Raji (cell line): ENCODE data around the gene HMX3.

Experiments
- POLR2A ChIP-seq: IDR thresholded peaks from 2 replicates; pipeline ENCODE4 v1.6.1; 2011; ENCODE audit warnings: low read depth, low read length, control low read depth; ENCODE audit not compliant: insufficient read depth

HMX3 gene

DNA sequence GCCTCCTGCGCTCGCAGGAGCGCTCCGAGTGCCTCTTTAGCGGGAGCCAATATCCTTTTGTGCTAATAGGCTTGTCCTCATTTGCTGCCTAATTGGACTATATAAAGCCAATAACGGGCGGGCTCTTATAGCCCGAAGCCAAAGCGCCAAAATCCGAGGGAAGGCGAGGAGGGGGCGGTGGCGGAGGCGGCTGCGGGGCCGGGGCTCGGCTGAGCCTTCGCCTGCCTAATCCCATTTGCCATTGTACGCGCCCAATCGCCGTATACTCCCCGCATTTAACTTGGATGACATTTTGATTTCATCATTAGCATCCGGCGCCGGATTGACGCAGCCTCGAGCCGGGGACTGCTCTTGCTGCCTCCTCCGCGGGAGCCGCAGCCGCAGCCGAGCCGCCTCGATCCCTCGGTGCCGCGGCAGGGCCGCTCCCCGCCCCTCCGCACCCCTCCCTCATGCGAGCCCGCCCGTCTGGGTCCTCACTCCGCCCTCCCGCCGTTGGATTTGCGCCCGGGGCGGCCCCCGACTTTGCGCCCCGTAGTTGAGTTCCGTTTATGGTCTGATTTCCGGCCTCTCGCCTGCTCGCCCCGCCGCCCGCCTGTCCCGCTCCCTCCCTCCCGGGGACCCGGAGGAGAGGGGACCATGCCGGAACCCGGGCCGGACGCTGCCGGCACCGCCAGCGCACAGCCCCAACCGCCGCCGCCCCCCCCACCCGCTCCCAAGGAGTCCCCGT is at the start of gene HMX3:
HMX3 (plus strand) TSS at position 556 of the 727 bp plus-strand sequence; CDS start at position 637, 81 bp downstream.
- TF ChIP-seq POLR2A: no peak

DNA sequence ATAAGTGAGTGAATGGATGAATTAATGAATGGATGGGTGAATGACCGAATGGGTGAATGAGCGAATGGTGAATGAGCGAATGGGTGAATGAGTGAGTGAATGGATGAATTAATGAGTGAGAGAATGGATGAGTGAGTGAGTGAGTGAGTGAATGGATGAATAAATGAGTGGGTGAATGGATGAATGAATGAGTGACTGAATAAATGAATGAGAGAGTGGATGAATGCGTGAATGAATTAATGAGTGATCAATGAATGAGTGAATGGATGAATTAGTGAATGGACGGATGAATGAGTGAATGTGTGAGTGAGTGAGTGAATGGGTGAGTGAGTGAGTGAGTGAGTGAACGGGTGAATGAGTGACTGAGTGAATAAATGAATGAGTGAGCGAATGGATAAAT is 49.5 kb upstream of the HMX3 start:
- no peak for TF ChIP-seq POLR2A

DNA sequence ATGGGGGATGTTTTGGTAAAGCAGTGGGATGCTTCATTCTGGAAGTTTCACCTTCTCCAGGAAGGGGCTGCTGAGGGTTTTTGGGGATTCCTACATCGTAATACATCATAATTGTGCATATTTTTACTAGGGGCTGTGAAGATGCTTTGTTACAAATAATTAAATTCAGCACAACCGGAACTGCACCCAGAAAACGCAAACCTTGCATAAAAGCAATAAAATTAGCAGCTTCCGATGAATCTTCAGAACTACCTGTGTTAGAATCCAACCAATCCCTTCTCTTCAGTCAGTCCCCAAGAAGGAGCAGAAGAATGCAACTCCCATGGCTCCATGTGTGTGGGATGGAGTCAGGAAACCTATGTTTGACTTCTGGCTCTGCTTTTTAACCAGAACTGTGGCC is 48.4 kb upstream of the HMX3 start:
- TF ChIP-seq POLR2A: no peak

DNA sequence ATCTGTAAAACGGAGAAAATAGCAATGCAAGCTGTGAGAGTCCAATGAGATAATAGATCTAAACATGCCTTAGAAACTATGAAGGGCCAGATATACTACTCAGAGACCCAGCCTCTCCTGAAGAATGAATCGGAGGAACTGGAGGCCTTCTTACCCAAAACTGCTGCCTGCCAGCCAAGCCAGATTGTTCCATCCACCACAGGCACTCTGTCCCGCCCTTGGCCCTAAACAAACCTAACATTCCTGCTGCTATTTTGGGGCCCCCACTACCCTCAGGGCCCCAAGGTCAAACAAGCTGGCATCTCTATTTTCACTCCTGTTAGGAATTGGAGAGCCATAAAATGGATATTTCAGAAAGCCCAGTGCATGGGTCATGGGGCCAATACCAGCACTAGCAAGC is 48.0 kb upstream of the HMX3 start:
- TF ChIP-seq POLR2A: no peak

DNA sequence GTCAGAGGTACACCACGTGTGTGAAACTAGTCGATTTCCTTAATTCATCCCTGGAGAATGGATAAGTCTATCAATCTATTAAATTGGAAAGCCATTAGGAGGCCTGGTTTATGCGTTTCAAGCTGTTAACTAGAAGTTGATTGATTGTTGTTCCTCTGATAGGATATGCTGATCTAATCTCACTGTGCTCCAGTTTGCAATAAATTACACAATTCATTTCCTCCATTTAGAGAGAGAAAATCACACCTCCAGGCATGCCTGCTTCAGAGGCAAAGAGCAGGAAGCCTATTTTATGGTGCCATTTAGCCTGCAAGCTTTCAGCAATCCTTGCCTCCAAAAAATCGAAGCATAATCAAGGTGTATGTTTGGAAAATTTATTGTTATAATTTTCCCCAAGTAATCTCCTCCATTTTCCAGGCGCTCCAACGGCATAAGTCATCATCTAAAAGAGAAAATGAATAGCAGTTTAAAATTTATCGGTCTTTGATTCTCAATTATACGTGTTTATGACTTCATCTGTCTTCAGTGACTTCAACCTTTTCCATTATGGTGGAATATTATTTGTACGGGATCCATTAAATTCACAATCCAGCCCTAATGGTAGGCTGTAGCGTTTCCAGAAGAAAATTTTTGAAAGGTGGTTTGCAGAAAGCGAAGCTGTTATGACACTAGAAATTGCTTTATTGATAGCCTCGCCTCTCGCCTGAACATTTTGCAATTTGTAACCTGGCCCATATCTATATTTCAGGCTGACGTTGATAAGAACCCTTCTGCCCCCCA is 42.9 kb upstream of the HMX3 start:
- TF ChIP-seq POLR2A: no peak

DNA sequence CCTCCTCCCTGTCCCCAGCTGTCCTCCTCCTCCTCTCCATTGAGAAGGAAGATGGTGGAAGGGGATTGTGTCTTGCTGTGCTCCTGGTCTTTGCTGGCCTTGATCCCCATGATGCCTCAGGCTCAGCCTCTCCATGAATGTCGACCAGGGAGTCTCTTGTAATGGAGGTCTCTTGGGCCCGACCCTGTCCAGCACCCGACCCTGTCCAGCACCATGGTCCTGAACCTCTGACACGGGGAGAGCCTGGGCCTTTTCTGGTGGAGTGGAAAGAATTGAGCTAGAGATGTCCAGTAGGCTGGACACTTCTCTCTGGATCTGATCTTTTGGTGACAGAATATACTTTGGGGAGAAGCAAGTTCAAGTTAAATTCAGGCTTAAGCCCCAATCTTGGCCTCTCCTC is 42.3 kb upstream of the HMX3 start:
- no peak for TF ChIP-seq POLR2A

DNA sequence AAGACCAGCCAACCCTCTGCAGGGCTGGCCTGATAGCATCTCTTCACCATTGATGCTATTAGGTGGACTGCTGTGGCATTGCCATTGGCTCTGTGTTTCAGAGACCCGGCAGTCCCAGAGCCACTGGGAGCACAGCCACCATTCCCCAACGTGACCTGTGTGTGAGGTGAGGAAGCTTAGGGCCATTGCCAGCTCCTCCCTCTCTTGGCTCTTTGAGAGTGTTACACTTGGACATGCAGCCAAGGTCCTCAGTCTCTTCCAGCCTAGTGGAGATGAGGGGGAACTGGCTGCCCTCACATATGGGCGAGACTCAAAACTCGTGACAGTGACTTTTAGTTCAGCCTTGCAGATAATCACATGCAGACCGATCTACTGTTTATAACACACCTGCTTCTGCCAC is 39.3 kb upstream of the HMX3 start:
- TF ChIP-seq POLR2A: no peak

DNA sequence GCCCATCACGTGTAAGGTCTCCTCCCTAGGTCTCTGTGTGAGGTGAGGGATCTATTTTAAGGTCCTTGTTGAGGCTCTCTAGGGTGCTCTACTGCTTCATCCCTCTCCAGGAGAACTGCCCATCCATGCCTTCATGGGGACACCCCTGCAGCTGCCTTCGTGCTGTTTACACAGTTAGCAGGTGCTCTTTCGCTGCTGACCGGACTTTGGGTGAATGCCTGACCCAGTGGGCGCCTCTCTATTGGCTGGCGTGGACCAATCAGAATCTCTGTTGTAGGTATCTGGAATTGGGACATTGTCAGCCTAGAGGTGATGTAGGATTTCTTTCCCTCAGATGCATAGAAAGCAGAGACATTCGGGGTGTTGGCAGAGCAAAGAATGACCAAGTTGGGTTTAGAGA is 38.7 kb upstream of the HMX3 start:
- TF ChIP-seq POLR2A: no peak

DNA sequence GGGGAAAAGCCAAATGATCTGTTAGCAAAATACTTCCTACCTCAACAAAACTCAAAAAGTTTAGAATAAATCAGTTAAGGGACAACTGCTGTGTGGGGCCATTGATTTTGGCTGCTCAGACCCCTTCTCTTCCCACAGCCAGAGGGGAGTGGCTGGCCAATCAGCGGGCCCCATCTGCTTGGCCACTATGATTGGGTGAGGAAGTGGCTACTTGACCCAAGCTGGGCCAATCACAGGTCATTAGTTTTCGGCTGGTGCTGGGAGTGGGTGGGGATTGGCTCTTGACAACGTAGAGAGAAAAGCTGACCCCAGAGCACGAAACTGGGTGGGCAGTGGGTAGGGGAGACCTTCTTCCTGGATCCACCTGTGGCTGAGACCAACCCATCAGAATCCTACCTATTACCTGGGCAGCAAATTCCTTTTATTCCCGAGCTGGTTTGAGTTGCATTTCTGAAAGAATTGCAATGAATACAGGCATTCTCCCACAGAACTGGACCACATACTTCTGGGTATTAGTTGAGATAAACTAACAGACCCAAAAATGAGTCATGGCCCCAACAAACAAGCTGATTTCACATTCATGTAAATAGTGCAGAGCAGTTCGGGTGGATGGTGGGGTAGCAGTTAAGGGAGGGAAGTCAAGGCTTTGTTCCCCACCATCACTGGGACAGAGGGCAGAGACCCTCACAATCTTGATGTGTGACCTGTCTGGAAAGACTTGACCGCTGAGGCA is 35.6 kb upstream of the HMX3 start:
- TF ChIP-seq POLR2A: no peak

DNA sequence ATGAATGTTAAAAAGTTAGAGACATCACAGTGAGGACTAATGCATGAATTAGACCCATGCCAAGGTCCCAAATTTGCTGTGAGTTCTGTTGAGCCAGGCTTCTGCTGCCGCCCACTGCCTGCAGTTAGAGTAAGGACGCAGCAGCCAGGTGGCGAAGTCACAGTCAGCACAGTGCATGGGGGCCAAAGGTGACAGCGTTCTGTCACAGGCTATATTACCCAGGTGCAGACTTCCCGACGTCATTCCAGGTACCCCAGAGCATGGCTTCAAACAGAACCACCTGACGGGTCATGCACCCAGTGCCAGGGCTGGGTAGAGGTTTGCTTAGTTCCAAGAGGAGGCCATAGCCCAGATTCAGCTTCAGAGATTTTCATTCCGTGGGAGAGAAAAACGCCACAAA is 33.9 kb upstream of the HMX3 start:
- no peak for TF ChIP-seq POLR2A

DNA sequence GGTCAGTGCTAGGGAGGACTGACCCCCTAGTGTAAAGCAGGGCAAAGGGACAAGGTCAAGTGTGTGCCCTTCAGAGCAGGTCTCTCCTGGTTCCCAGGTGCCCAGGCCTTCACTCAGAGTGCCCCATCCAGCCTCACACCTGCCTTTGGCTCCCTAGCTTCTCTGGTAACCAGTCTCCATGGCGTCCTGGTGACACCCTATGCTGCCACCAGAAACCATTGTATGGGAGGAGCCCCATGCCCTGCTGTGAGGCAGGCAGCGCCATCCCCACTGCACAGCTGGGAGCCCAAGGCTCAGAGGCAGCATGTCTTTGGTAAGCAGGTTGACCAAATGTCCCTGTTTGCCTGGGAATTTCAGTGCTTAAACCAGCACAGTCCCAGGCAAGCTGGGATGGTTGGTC is 33.1 kb upstream of the HMX3 start:
- TF ChIP-seq POLR2A: no peak

DNA sequence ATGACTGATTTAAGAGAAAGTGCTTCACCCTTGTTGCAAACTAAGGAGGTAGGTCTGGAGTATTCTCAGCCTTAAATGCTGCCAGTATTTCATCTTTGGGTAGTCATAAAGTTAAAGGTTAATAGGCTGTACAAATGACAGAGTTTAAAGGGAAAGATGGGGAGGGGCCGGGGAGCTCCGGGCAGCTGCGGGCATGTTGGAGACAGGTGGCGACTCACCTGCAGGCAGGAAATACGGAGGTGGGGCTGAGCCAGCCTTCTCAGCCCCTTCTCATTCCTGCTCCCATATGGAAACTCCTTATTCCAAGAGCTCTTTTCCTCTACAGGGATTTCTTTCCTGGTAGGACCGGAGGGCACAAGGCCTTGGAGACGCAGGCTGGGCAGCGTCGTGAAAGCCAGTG is 31.8 kb upstream of the HMX3 start:
- TF ChIP-seq POLR2A: no peak

DNA sequence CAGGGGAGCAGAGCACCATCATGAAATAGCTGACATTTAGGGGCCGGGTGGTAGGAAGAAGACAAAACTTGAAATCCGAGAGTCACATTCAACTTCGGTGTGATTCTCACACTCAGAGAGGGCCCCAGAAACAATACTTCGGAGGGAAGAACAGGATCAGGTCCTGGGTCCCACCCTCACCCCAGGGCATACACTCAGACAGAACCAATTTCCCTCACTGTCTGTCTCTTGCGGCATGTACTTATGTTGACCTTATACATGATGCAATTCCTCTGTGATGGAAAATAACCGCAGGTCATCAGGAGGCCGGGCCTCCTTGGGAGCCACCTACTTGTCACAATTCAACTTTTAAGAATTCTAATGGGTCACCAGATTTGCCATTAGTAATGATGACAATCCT is 26.3 kb upstream of the HMX3 start:
- no peak for TF ChIP-seq POLR2A

DNA sequence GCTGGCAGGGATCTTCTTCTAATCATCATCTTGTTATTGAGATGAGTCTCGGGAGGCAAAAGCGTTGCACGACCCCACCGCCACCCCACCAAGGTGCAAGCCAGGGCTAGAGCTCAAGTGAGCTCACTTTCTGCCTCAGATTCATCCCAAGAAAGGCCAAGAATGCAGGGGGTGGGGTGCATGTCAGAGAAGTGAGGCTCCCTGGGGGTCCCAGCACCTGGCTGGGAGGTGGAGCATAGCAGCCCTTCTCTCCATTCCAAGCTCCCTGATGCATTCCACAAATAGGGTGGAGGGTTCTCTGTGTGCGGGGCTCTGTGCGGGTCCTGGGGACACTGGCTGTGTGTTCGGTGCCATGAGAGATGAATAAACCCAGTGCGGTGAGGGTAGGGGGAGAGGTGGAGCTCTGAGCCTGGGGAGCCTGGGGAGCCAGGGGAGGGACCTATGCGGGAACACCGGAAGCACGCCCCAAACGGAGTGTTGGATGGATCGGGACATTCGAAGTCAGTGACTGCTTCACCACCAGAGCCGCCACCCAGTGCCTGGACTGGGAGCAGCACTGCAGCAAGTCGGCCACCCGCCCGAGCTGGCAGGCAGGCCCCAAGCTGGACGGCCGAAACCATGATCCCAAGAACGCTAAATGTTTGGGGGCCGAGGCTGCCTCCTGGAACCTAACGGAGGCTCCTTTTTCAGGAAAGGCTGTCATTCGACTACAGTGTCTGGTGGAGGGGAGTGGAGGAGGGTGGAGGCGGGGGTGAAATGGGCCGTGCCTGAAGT is 17.9 kb upstream of the HMX3 start:
- TF ChIP-seq POLR2A: no peak

DNA sequence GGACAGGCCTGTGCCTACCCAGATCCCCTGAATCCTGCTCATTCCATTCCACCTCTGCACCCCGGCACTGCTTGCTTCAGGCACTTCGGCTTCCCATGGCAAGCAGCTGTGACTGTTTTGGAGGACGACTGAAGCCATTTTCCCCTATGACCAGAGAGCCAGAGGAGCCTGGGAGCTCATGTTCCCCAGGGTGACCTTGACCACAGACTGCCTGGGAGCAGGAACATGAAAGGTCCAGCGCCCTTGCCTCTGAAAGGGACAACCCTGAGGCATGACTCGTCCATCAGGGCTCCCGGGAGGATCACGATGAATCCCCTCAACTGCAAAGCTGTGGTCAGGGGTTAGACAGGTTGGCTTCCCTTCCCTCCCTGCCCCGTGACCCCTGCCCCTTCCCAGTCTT is 16.7 kb upstream of the HMX3 start:
- TF ChIP-seq POLR2A: no peak
